PC-9 (cell line): ENCODE data around the gene CDC42BPA. TPM values are rescaled to one million over a fixed set of nuclear protein-coding genes. Genes with fewer than 3 reads are reported as not detected.
"Not testable (repeated sequence)": the region's sequence is repeated elsewhere in the genome, so short reads cannot be mapped to it uniquely, and the experiment has no call there.

Experiments used
- BruUV-seq: library from RNA; stranded (reverse); fragments of 400-500 nt; replicated peaks from 2 replicates; lab custom pipeline; 2021; lab: Mats Ljungman, UMichigan
- CTCF ChIA-PET: fragments of 300-600 bp; sonication (Branson Sonifier 250); formaldehyde crosslinking; loops from one replicate; lab custom pipeline; 2022; ENCODE audit warnings: antibody characterized with exemption; lab: Charles Lee
- POLR2A ChIA-PET: fragments of 300-600 bp; sonication (Branson Sonifier 250); formaldehyde crosslinking; loops from one replicate; lab custom pipeline; 2022; ENCODE audit warnings: antibody characterized with exemption; ENCODE audit not compliant: unreplicated experiment; lab: Charles Lee
- DNase-seq, 2 experiments: peaks; one replicate each; pipeline versions ENCODE4 v3.0.0 to v3.0.0-alpha.2; 2015 to 2022; ENCODE audit warnings: mixed read lengths in 1 of 2
- H2AFZ ChIP-seq: fragments of 200-600 bp; sonication (generic); 2 replicates; pipeline ENCODE4 v1.8.1; 2017; ENCODE audit warnings: antibody characterized with exemption
- H3F3A ChIP-seq: fragments of 200-600 bp; sonication (generic); 2 replicates; pipeline ENCODE4 v1.8.1; 2017; ENCODE audit warnings: antibody characterized with exemption, mild to moderate bottlenecking, low read depth; ENCODE audit not compliant: insufficient read depth
- H3K27ac ChIP-seq: fragments of 200-600 bp; sonication (generic); 2 replicates; pipeline ENCODE4 v1.6.1; 2016; ENCODE audit warnings: mixed run types
- H3K27me3 ChIP-seq: fragments of 200-600 bp; sonication (generic); 2 replicates; pipeline ENCODE4 v1.6.1; 2016; ENCODE audit warnings: low read depth, mixed run types; ENCODE audit not compliant: insufficient read depth
- H3K36me3 ChIP-seq: fragments of 200-600 bp; sonication (generic); 2 replicates; pipeline ENCODE4 v1.6.1; 2016; ENCODE audit warnings: low read depth, mixed run types
- H3K4me1 ChIP-seq: fragments of 200-600 bp; sonication (generic); replicated peaks from 2 replicates; pipeline ENCODE4 v1.6.1; 2016; ENCODE audit warnings: mixed run types; ENCODE audit not compliant: insufficient read depth
- H3K4me2 ChIP-seq: fragments of 200-600 bp; sonication (generic); 2 replicates; pipeline ENCODE4 v1.6.1; 2017; ENCODE audit warnings: mixed run types
- H3K4me3 ChIP-seq: fragments of 200-600 bp; sonication (generic); 2 replicates; pipeline ENCODE4 v1.6.1; 2016; ENCODE audit warnings: mixed run types
- H3K79me2 ChIP-seq: fragments of 200-600 bp; sonication (generic); 2 replicates; pipeline ENCODE4 v1.6.1; 2017; ENCODE audit warnings: low read depth, mixed run types
- H3K9me2 ChIP-seq: fragments of 200-600 bp; sonication (generic); 2 replicates; pipeline ENCODE4 v1.8.1; 2017; ENCODE audit warnings: mild to moderate bottlenecking; ENCODE audit not compliant: insufficient read depth
- H3K9me3 ChIP-seq: fragments of 200-600 bp; sonication (generic); 2 replicates; pipeline ENCODE4 v1.8.1; 2016; ENCODE audit warnings: low read depth; ENCODE audit not compliant: insufficient read depth
- H4K20me1 ChIP-seq: fragments of 200-600 bp; sonication (generic); 2 replicates; pipeline ENCODE4 v1.8.1; 2017; ENCODE audit not compliant: insufficient read depth
- EZH2 ChIP-seq: fragments of 200-600 bp; sonication (generic); IDR thresholded peaks from 2 replicates; pipeline ENCODE4 v1.8.0; 2017; ENCODE audit warnings: antibody characterized with exemption, low read depth
- intact Hi-C: fragments of 100-400 bp; cut with micrococcal nuclease; formaldehyde crosslinking; loops from one replicate; pipeline ENCODE4 v1.10.0; 2022; ENCODE audit not compliant: unreplicated experiment
- total RNA-seq: library from RNA; stranded (reverse); gene quantifications from 2 replicates; pipeline ENCODE4 v1.2.3, GENCODE V29; 2021
- TF ChIP-seq, protein P1 (sequence below): fragments of 200-600 bp; sonication (generic); conservative IDR thresholded peaks from 2 replicates; pipeline ENCODE4 v1.6.1; 2017; ENCODE audit warnings: mixed run types, antibody characterized with exemption, mild to moderate bottlenecking, moderate library complexity

CDC42BPA gene
- total RNA-seq, 1 experiment from 2014 or later = 47.5 TPM

DNA sequence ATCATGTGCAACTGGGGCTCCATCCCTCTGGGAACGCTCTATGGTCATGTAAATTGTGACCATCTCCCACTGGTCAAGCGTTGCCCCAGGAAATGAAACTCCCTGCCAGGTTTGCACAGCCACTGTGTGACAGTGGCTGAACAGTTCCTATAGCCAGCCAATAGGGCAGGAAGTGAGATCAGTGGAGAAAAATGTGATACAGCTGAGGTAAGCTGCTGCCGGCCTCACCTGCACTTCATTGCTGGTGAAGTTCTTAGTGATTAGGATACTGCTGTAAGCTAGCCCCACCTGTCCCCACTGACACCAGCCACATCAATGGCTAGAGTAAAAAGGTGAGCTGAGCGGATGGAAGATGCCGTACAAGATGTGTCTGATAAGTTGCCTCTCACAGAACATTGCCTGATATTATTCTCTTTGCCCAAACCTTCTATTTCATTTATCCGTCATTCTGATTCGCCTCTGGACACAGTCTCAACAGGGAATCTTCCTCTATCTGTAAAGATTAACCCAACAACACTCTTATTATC is 38.4 kb upstream of the CDC42BPA start:
- Histone ChIP-seq H3K9me2 (no peaks in the 10 kb centered on the region), H4K20me1 (no peaks in the 10 kb centered on the region), H3K36me3 (no peaks in the 10 kb centered on the region), H3K79me2 (no peaks in the 10 kb centered on the region), H3K4me1 (peaks cover 33% of the 10 kb centered on the region), H3K9me3 (no peaks in the 10 kb centered on the region), H3K4me3 (peak overlapping the region; percentile 4; the same call in 1 of the 2 replicates), H3F3A (peaks cover 32% of the 10 kb centered on the region), H2AFZ (no peak overlapping the region), H3K4me2 (peak overlapping the region; percentile 69), H3K27me3 (no peaks in the 10 kb centered on the region), H3K27ac (peak overlapping the region; percentile 96)
- no TSS peak for BruUV-seq
- POLR2A ChIA-PET = interaction anchor here (0.6 to 0.7 kb wide), 4 partner anchors 32 to 67 kb away, joined by 3 to 4 read pairs (median 4); no protein-coding TSS in a partner anchor
- DNase-seq = peak; percentile 82 to 91
- TF ChIP-seq, protein P1, sequence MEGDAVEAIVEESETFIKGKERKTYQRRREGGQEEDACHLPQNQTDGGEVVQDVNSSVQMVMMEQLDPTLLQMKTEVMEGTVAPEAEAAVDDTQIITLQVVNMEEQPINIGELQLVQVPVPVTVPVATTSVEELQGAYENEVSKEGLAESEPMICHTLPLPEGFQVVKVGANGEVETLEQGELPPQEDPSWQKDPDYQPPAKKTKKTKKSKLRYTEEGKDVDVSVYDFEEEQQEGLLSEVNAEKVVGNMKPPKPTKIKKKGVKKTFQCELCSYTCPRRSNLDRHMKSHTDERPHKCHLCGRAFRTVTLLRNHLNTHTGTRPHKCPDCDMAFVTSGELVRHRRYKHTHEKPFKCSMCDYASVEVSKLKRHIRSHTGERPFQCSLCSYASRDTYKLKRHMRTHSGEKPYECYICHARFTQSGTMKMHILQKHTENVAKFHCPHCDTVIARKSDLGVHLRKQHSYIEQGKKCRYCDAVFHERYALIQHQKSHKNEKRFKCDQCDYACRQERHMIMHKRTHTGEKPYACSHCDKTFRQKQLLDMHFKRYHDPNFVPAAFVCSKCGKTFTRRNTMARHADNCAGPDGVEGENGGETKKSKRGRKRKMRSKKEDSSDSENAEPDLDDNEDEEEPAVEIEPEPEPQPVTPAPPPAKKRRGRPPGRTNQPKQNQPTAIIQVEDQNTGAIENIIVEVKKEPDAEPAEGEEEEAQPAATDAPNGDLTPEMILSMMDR = peak; percentile 26; the same call in 1 of the 2 replicates
- no peak for TF ChIP-seq EZH2
- intact Hi-C loops = loop anchor here (1.0 to 2.0 kb wide), 3 partner anchors 38 to 418 kb away; partner anchors contain the start of gene CDC42BPA
- CTCF ChIA-PET = no interaction called here

DNA sequence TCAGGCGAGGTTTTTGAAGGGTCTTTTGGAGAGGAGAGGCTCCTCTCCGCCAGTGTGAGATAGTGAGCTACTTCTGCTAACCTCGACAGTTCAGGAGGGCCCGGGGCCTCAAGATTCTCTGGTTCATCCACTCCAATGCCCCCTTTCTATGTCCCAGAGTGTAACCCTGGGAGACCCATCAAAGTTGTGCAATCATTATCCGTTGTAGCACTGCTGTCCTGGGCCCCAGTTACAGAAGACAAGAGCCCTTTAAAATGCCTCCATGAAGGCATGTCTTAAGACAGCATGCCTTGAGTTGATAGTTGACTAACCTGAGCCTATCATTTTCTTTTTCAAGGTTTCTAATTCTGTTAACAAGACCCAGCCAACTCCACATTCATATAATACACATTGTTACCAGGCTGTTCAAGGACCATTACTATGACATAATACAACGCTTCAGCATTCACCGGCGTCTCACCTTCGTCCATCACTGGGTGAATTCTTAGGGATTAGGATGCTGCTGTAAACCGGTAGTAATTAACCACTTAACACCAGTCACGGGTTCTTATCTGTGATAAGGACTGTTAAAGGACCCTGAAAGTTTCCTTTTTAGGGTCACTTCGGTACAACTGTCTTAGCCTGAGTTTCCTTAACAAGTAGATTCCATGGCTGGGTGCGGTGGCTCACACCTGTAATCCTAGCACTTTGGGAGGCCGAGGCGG is 37.4 kb upstream of the CDC42BPA start:
- BruUV-seq = no TSS peak
- peaks cover 36% of the 10 kb centered on the region for H3F3A ChIP-seq
- CTCF ChIA-PET = interaction anchor here (0.6 kb wide), 1 partner anchor 76 kb away, joined by 3 read pairs; no protein-coding TSS in a partner anchor
- TF ChIP-seq, protein P1 = no peak
- no peak for TF ChIP-seq EZH2
- H3K9me3 ChIP-seq = no peaks in the 10 kb centered on the region
- peak overlapping the region; percentile 96 for H3K27ac ChIP-seq
- H3K36me3 ChIP-seq = no peaks in the 10 kb centered on the region
- no peak overlapping the region for H3K4me2 ChIP-seq
- peaks cover 40% of the 10 kb centered on the region for H3K4me1 ChIP-seq
- intact Hi-C loops = loop anchor here (1.0 to 2.0 kb wide), 2 partner anchors 74 to 417 kb away; no protein-coding TSS in a partner anchor
- H3K9me2 ChIP-seq = no peaks in the 10 kb centered on the region
- no peaks in the 10 kb centered on the region for H3K79me2 ChIP-seq
- H3K27me3 ChIP-seq = no peaks in the 10 kb centered on the region
- POLR2A ChIA-PET = interaction anchor here (0.6 kb wide), 1 partner anchor 54 kb away, joined by 3 read pairs; no protein-coding TSS in a partner anchor
- DNase-seq = no peak
- no peaks in the 10 kb centered on the region for H4K20me1 ChIP-seq
- H2AFZ ChIP-seq = no peak overlapping the region
- no peak overlapping the region for H3K4me3 ChIP-seq

DNA sequence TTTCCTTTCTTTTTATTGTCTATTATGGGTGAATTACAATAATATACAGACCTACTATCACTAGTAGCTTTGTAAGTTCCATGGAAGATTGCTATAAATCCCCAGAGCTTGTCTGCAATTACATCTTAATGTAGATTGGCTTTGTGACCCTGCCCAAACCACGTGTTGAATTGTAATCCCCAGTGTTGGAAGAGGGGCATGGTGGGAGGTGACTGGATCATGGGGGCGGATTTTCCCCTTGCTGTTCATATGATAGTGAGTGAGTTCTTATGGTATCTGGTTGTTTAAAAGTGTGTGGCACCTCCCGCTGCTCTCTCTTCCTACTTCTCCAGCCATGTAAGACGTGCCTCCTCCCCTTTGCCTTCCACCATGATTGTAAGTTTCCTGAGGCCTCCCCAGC is 34.9 kb upstream of the CDC42BPA start:
- Histone ChIP-seq H3K27ac (no peak overlapping the region), H3F3A (peaks cover 28% of the 10 kb centered on the region), H3K79me2 (no peaks in the 10 kb centered on the region), H4K20me1 (no peaks in the 10 kb centered on the region), H3K4me2 (no peak overlapping the region), H3K4me3 (no peak overlapping the region), H3K9me3 (no peaks in the 10 kb centered on the region), H3K36me3 (no peaks in the 10 kb centered on the region), H3K27me3 (no peaks in the 10 kb centered on the region), H3K4me1 (peaks cover 32% of the 10 kb centered on the region), H3K9me2 (no peaks in the 10 kb centered on the region), H2AFZ (no peak overlapping the region)
- TF ChIP-seq EZH2 = no peak
- TF ChIP-seq, protein P1 = no peak
- BruUV-seq = no TSS peak
- DNase-seq = no peak
- ChIA-PET CTCF (no interaction called here), POLR2A (no interaction called here)
- intact Hi-C loops = no loop called here

DNA sequence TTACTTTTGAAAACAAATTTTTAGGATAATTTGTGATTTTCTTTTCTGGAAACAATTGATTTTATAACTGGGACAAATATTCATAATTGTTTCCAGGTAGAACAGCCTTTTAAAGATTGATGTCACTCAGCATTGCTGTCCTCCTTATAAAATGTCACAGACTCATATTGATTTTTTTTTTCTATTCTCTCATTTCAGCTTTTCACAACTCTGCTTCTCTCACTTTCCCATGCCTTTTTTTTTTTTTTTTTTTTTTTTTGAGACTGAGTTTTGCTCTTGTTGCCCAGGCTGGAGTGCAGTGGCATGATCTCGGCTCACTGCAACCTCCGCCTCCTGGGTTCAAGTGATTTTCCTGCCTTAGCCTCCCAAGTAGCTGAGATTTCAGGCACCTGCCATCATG is 33.9 kb upstream of the CDC42BPA start:
- H4K20me1 ChIP-seq, POLR2A ChIA-PET, H3K9me2 ChIP-seq, H2AFZ ChIP-seq, DNase-seq, H3K4me3 ChIP-seq, BruUV-seq, H3K27me3 ChIP-seq, intact Hi-C loops, H3K36me3 ChIP-seq, H3K9me3 ChIP-seq, H3K27ac ChIP-seq, H3K79me2 ChIP-seq, H3K4me2 ChIP-seq: not testable (repeated sequence)
- Histone ChIP-seq H3F3A (peaks cover 18% of the 10 kb centered on the region), H3K4me1 (peaks cover 22% of the 10 kb centered on the region)
- CTCF ChIA-PET = interaction anchor here (0.6 to 0.7 kb wide), 2 partner anchors 170 to 478 kb away, joined by 6 to 7 read pairs; no protein-coding TSS in a partner anchor
